NCI-H2196 treated with DMSO at 0.1 percent for 48 hours (cell line): ENCODE measurements around the gene CTIF.

Source experiments
- DNase-seq: peaks from one replicate; lab custom pipeline; 2025; ENCODE audit not compliant: unreplicated experiment; lab: John Stamatoyannopoulos, UW

CTIF gene

DNA sequence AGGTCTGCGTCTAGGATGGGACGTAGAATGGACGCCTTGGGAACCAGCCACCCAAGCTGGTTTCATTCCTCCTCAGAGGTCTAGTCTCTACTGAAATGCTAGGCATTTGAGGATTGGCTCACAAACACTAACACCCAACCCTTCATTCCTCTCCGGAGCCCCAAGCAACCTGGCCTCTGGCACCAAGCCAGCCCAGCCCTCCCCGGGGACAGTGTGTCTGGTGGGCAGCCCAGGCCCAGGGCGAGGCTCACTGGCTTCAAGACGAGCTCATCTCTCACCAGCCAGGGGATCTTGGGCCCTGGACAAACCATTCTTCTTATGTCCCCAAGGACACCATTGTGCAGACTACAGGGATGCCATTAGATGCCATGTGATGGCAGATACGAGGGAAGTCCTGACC is 182.5 kb downstream of the CTIF start:
- DNase-seq, result no peak

DNA sequence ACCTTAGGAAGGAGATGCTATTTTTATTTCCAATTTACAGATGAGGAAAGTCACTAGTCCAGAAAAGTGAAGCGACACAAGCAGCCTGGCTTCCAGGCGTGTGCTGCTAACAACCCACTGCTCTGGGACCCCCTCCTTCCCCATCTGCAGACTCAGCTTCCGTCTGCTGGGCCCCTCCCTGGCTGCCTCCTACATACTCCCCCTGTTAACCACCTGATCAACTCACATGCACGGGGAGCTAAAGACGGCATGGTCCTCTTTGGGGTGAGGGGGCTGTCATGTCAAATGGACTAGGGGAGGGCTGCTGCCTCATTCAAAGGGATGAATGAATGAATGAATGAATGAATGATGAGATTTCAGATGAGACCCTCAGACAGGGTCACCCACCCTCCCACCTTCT is 184.2 kb downstream of the CTIF start:
- no peak for DNase-seq

DNA sequence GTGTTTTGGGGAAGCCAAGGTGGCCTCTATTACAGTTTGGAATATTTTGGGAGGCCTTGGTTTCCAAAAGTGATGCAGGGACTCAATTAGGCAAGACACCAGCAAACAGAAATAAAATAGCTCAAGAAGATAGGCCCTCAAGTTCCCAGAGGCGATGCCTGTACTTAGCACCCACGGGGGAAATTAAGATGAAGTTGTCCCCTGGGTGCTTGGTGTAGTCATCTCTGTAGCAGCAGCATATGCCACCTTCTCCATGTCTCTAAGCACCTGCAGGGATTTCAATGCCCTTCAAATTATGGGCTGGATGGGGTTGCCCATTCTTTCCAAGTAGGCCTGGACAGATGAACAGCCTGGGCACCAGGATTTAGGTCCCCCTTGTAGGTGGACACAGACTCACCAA is 185.0 kb downstream of the CTIF start:
- no peak for DNase-seq

DNA sequence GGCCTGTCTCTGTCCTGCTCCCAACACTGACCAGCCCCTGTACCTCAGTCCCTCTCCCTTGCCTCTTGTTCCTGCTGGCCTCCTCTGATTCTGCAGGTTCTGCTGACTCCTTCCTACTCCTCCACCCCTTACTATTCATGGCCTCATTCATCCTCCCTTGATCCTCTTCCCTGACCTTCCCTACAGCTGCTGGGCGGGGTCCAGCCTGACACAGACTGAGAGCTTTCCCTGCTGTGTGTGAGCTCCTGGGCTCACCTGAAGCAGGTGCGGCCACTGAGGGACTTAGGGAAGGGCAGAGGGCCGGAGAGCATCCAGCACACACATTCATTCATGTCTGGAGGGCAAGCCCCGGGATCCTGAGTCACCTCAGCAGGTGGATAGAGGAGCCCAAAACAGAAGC is 185.6 kb downstream of the CTIF start:
- no peak for DNase-seq

DNA sequence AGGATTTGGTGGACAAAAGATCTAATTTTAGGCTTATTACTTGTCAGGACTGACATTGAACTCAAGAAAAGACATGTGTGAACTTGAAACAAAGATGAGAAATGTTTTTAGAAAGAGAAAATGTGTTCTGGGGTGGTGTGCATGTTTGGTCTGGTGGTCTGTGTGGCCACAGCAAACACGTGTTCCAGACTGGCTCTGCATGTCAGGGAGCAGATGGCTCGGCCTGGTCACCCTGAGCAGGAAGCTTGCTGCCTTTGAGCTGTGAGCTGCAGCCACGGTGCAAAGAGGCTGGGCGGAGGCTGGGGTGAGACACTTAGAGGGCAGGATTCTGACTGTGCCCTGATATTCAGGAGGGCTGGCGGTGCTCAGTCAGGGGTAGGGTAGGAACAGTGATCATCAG is 186.1 kb downstream of the CTIF start:
- DNase-seq, result no peak

DNA sequence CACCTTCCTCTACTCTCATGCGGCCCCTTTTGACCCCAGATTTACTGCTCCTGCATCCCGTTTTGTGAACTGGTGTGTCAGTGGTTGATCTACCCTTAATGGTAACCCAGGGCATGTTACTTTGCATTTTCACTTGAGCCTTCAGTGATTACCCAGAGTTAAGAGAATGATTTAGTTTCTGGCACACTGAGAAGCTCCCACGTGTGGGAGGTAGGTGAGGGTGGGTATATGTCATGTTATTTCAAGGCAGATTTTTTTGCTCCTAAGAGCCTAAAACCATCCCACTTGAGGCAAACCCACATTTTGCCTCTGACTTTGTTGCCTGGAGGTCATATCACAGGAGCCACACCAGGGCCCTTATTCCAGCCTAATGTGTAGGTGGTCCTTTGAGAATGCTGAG is 186.7 kb downstream of the CTIF start:
- no peak for DNase-seq

DNA sequence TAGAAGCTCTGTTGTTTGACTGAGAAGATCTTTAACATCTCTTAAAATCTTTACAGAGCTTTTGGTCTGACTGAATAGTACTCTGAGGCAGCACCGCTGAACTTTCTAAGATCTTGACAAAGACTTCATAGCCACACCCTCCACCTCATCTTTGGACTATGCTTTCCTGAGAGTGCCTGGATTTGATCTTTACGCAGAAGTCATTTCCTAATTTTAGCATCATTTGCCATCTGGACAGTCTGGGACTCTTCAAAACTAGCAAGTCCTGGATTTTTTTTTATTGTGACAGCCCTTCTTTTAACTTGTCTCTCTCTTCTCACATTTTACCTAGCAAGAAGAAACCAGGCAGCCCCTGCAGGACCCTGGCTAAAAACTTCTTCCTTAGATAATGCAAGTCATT is 188.8 kb downstream of the CTIF start:
- DNase-seq, result no peak

DNA sequence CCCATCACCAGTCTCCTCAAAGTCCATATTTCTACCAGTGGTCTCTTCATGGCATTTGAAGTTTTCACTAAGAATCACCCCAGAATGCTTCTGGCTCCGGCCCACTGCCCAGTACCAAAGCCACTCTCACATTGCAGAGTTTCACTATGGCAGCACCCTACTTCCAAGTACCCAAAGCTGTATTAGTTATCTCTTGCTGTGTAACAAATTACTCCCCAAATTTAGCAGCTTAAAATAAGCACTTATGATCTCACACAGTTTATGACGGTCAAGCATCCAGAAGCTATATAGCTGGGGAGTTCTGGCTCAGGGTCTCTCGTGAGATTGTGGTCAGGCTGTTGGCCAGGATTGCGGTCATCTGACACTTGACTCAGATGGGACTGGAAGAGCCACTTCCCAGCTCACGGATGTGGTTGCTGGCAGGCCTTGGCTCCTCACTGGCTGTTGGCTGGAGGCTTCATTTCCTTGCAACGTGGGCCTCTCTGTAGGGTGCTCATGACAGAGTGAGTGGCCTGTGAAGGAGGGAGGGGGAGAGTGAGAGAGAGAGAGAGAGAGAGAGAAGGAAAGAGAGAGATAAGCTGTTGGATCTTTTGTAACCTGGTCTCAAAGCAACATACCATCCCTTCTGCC is 189.5 kb downstream of the CTIF start:
- no peak for DNase-seq

DNA sequence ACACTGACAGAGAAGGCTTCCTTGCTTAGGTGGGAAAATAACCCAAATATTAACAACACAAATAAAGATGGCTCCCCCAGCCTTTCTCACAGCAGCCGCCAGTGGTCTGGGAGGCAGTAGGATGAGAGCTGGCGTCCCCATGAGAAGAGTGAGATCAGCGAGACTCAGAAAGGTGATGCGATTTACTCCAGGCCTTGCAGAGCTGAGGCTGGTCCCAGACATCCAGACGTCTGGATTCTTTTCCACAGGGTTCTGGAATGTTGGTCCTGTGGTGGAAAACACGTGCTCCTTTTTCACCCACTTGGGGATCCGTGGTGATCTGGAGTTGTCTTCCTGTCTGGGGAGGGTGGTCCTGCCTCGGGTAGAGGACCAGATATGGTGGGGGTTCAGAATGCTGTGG is 190.6 kb downstream of the CTIF start:
- DNase-seq, result no peak

DNA sequence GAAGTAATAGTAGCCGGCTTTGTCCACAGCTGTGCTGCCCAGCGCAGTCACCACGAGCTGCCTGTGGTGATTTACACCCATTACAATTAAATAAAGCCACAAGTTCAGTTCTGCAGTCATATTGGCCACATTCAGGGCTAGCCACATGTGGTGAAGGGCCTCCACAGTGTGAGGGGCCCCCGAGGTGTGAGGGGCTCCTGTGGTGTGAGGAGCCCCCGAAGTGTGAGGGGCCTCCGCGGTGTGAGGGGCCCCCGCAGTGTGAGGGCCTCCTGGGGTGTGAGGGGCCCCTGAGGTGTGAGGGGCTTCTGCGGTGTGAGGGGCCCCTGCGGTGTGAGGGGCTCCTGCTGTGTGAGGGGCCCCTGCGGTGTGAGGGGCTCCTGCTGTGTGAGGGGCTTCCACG is 191.2 kb downstream of the CTIF start:
- DNase-seq, result no peak

DNA sequence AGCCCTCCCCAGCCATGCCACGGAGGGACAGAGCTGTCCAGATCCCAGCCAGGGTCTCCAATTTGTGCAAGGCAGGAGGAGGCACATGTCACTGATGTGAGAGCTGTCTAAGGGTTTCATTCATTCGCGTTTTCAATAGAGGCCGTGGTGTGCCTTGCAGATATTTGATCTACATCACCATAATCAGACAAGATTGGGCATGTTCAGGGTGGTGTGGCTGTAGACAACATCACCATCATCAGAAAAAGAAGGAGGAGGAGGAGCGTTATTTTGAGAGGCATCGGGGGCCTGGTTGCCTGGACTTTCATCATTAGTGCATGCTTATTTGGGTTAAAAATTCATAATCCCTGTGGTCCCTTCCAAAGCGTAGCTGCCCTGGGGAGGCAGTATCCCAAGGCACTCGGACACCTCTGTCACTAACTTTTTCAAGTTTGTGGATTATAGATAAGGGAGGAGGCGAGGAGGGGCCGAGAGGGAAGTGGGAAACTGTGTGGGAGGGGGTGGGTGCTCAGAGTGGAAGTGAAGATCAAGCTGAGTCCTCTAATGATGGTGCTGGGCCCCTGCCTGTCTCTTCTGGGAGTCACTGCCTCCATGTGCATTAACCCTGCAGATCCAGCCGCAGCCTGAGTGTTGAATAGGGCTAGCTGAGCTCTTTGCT is 194.1 kb downstream of the CTIF start:
- DNase-seq, result no peak

DNA sequence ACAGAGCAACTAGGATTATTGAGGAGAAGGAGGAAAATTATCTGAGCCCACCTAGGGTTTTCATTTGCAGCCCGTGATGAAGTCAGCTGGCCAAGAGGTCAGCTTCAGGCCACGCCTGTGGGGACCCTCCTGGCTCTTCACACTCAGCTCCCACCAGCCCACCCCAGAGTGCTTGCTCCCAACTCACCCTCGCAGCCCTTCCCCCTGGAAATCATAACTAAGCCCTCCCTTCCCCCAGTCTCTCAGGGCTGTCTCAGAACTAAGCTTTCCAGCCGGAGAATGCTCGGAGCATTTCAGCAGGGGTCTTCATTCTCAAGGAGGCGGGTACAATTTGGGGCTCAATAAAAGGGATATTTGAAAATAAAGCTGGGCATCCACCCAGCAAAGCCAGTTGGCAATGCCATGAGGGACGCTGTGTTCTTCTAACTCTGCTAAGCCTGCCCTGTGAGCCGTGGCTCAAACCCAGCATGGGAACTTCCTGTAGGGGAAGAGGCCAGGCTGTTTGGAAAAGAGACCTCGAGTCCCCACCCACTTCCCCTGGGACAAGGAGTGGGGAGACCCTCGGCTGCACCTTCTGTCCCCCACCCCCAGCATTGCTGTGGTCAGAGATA is 194.9 kb downstream of the CTIF start:
- no peak for DNase-seq

DNA sequence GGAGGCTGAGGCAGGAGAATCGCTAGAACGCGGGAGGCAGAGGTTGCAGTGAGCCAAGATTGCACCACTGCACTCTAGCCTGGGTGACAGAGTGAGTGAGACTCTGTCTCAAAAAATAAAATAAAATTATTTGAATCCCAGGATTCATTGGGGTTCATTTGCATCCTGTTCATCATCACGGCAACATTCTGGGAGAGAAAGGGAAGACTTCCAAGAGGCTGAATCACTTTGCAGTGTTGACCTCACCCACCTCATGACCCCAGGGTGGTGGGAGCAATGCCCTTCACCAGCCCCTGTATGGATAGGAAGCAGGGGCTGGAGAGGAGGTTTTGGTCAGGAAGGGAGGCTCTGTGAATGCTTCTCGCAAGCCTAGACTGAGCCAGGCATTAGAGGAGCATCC is 195.6 kb downstream of the CTIF start:
- no peak for DNase-seq

DNA sequence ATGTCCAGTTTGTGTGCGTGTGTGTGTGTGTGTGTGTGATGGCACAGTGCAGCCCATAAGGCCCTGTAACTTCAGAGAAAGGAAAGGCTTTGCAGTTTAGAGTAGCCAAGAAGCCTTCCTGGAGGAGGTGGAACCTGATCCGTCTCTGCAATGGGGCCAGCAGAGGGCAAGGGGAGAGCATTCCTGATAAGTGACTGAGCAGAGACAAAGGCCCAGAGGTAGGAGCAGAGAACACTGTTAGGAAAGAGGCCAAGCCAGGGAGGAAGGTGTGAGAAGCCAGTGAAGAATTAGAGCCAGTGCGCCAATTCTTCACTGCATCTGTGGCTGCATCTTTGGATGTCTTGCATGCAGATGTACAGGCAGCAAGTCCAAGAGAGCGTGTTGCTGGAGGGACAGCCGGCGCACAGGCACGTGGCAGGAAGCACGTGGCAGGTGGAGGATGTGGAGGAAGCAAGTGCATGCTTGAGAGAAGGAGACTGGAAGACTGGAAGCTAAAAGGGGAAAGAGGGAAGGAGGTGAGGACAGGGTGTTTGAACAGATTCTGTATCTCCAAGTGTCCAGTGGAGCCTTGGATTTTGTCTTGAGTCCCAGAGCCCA is 196.3 kb downstream of the CTIF start:
- no peak for DNase-seq

DNA sequence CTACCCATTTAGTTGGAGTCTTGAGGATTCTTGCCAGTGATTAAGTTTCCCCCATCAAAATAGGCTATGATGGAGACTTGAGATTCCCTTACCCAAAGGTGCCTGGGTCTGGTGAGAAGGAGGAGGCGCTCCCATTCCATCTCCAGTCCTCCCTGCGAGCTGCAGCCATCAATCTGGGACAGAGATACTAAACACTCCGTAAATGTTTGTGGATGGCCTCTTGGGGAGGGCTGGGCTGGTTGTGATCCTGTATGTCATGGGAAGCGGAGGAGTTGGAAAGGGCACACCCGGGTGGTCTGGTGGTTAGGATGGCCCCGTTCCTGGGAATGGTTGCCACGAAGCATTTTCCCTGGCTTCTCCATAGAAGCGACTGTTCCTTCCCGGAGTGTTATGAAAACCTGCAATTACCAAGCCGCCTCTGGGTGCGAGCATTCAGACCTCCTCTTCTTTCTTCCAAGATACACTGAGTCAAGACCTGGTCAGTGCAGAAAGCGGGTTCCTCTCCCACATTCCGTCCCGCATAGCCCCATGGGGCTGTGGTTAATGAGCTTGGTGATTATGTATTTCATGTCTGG is 196.9 kb downstream of the CTIF start:
- DNase-seq, result no peak

DNA sequence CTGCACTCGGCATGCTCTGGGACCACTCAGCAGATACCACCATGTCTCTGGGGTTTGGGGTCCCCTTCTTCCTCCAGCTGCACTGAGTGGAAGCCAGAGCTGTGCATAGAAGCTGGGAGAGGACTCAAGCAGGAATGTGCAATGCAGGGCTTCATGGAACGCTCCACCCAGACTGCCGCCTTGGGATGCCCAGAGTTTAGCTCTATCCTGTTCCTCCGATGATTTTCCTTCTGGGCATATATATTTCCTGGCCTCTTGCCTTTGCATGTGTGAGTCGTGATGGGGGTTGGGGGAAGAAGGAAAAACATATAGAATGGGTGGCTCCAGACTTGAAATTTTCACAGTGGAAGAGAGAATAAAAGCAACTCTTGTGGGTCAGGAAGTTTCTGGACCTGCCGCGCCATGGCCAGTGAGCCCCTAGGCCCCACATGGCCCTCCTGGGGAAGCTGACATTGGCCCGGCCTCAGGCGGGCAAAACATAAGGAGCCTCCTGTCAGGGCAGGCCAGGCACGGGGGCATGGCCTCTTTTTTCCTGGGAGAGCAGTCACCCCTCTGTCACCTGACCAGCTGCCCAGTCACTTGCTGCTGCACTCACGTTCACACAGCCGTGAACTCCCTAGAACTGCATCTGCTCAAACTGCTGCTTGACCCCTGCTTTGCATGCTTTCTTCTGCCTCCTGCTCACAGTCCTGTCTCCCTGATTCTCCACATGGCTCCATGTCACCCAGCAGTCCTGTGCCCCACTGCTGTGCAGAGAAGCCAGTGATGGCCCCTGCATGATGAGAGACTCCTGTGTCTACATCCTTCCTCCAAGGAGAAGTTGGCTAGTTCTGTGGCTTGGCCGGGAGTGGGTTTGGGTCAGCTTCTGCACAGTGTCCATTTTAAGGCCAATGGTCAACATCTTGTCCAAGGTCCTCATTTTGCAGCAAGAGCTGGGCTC is 197.8 kb downstream of the CTIF start:
- no peak for DNase-seq

DNA sequence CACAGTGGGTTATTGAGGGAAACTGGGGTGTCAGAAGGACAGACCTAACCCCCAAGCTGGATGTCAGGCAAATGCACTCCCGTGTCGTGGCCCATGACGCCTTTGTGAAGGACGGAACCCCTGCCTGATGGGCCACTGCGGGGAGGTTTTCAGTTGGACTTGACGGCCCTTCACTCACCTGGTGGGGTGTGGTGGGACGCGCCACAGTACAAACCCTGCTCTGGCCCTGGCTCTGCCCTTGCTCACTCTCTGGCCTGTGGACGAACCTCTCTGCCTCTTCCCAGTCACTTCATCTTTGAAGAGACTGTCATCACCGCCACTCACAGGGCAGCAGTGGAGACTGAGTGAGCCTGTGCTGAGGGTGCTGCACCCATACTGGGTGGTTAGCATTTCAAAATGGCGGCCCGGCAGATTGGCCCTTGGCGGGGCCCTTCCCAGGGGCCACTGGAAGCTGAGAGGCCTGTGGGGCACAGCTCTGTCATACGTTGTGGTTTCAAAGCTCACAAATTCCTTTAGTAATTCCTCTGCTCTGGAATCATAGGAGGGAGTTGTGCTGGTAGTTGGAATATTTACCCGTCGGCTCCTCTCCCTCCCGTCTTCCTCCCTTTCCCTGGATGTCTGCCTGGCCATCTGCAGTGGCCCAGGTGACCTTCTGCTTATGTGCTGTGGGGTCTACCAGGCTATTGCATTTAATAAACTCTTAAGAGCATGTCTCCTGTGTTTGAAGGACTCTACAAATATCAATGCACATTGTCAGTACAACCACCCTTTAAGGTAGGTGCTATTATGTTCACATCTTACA is 200.6 kb downstream of the CTIF start:
- DNase-seq, result no peak

DNA sequence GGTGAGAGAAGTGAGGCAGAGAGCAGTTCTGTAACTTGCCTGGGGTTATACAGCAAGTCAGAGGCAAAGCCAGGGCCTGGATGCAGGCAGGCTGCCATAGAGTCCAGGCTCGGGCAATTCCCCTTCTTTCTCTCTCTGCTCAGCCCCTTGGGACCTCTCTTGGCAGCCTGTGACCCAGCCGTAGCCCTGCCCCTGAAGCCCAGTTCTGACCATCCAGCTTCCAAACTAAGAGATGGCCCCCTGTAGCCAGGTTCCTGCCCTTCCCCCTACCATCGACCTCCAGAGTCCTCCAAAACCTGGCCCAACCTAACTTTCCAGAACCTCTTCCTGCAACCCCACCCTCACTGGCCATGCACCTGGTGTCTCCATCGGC is 201.2 kb downstream of the CTIF start:
- DNase-seq, result no peak

DNA sequence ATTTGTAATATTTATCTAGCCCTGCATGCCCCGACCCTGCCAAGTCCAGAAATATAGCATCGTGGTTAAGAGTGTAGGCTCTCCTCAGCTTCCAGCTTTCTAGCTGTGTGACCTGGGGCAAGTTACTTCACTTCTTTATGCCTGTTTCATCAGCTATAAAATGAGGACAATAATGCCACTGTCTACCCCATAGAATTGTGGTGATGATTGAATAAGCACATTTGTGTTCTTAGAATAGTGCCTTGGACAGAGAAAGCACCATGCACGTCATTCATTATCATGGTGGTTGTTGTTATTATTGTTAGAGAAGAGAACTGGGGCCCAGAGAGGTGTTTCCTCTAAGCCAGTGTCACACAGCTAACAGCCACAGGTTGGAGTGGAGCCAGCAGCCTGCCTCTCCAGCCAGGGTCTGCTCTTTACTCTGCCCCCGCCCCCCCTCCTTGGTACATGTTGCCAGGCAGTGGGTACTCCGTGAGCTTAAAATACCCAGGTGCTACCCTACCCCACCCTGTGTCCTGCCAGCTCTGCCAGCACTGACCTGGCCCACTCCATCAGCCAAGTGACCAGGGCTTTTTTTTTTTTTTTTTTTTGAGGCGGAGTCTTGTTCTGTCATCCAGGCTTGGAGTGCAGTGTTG is 202.1 kb downstream of the CTIF start:
- no peak for DNase-seq

DNA sequence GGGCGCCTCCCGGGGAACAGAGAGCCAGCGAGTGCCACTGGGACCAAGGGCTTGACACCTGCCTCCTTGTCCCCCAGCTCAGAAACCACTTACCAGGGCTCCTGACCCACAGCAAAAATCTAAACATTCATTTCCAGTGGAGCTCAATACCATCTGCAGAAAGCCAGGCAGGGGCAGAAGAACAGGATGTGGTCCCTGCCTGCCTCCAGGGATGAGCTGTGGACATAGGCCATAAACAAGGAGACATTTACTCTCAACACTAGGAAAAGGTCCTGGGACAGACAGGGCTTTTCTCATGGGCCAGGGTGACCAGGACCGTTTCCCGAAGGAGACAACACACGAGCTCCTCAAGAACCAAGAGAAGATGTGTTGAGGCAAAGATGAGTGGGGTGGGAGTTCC is 203.0 kb downstream of the CTIF start:
- DNase-seq, result no peak
